ENCODE measurements around the gene SMURF2. TPM values are rescaled to one million over a fixed set of nuclear protein-coding genes. Genes with fewer than 3 reads are reported as not detected.
A peak's percentile ranks its signal among the peaks of the same experiment; 100 is the strongest.

SMURF2 gene
- total and polyA plus RNA-seq, 9 of the 15 experiments (the other 6 are each of a cell fraction or from before 2014, with no cell fraction given) = 3.8 to 22.0 (median 14.8) TPM

- TF ChIP-seq ZNF609 (CRISPR knock-in tag; IDR thresholded peaks at IDR 0.05; ENCODE audit: borderline replicate concordance) (0 out of 2 replicates have a peak, but pooled peaks have one; percentile 57), ZNF224 (CRISPR knock-in tag; IDR thresholded peaks at IDR 0.05) (no peak), ZNF740 (CRISPR knock-in tag; IDR thresholded peaks at IDR 0.05) (no peak), ZNF740 (tag; IDR thresholded peaks at IDR 0.05) (no peak), CC2D1A (IDR thresholded peaks at IDR 0.05) (0 out of 2 replicates have a peak, but pooled peaks have one; percentile 16), ZFX (CRISPR knock-in tag; IDR thresholded peaks at IDR 0.05) (no peak), CEBPB (tag; IDR thresholded peaks at IDR 0.05) (no peak), BHLHE40 (IDR thresholded peaks at IDR 0.05; ENCODE audit: low read length) (no peak), PPARD (CRISPR knock-in tag; IDR thresholded peaks at IDR 0.05) (no peak)
- TF ChIP-seq, protein P1, sequence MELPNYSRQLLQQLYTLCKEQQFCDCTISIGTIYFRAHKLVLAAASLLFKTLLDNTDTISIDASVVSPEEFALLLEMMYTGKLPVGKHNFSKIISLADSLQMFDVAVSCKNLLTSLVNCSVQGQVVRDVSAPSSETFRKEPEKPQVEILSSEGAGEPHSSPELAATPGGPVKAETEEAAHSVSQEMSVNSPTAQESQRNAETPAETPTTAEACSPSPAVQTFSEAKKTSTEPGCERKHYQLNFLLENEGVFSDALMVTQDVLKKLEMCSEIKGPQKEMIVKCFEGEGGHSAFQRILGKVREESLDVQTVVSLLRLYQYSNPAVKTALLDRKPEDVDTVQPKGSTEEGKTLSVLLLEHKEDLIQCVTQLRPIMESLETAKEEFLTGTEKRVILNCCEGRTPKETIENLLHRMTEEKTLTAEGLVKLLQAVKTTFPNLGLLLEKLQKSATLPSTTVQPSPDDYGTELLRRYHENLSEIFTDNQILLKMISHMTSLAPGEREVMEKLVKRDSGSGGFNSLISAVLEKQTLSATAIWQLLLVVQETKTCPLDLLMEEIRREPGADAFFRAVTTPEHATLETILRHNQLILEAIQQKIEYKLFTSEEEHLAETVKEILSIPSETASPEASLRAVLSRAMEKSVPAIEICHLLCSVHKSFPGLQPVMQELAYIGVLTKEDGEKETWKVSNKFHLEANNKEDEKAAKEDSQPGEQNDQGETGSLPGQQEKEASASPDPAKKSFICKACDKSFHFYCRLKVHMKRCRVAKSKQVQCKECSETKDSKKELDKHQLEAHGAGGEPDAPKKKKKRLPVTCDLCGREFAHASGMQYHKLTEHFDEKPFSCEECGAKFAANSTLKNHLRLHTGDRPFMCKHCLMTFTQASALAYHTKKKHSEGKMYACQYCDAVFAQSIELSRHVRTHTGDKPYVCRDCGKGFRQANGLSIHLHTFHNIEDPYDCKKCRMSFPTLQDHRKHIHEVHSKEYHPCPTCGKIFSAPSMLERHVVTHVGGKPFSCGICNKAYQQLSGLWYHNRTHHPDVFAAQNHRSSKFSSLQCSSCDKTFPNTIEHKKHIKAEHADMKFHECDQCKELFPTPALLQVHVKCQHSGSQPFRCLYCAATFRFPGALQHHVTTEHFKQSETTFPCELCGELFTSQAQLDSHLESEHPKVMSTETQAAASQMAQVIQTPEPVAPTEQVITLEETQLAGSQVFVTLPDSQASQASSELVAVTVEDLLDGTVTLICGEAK (IDR thresholded peaks at IDR 0.05) = no peak; the same call in 1 of the 2 replicates
- TF ChIP-seq, protein P1 (CRISPR knock-in tag; IDR thresholded peaks at IDR 0.05) = no peak; the same call in 1 of the 2 replicates
These were observed 157.3 kb downstream of the SMURF2 start (continued) for GRCh38 chr17:64504769-64505339.

All from K562 (cell line).